Coronary artery (tissue), 2 donors: ENCODE data around the gene THOC6.
A peak's percentile ranks its signal among the peaks of the same experiment; 100 is the strongest.

Source experiments
- DNase-seq: peaks from one replicate; pipeline ENCODE4 v3.0.0-alpha.2; 2017; ENCODE audit warnings: low spot score
- H3K27ac ChIP-seq, 2 donors: fragments of 200-600 bp; sonication (generic); one replicate each; pipeline ENCODE4 v1.5.1; 2016 to 2019
- H3K4me3 ChIP-seq: fragments of 200-600 bp; sonication (generic); 2 replicates; pipeline ENCODE4 v1.5.1; 2016; ENCODE audit warnings: mild to moderate bottlenecking, moderate library complexity
- CTCF ChIP-seq: fragments of 200-600 bp; sonication (generic); IDR thresholded peaks from one replicate; pipeline ENCODE4 v1.5.1; 2019; ENCODE audit warnings: antibody characterized with exemption

THOC6 gene

GRCh38 chr16:3003582-3004270 is 20.1 kb upstream of the THOC6 start:
- peak overlapping the region in 1 of 2 donors; percentile 30 for H3K27ac ChIP-seq
- DNase-seq = peak; percentile 95
- peak overlapping the region; percentile 63 for H3K4me3 ChIP-seq
- no peak for TF ChIP-seq CTCF

GRCh38 chr16:3004319-3004718 is 19.5 kb upstream of the THOC6 start:
- TF ChIP-seq CTCF = no peak
- DNase-seq = no peak
- Histone ChIP-seq H3K27ac (peak overlapping the region in 1 of 2 donors; percentile 30), H3K4me3 (peak overlapping the region; percentile 63)

GRCh38 chr16:3004781-3005284 is 19.0 kb upstream of the THOC6 start:
- H3K4me3 ChIP-seq = peak overlapping the region; percentile 63
- no peak overlapping the region for H3K27ac ChIP-seq
- DNase-seq = no peak
- no peak for TF ChIP-seq CTCF

- TF ChIP-seq CTCF = no peak
- no peak overlapping the region for H3K27ac ChIP-seq
- DNase-seq = no peak
- peak overlapping the region; percentile 17 for H3K4me3 ChIP-seq
These were observed 16.5 kb upstream of the THOC6 start for GRCh38 chr16:3007059-3007956.

- no peak for TF ChIP-seq CTCF
- Histone ChIP-seq H3K4me3 (peak overlapping the region; percentile 17), H3K27ac (no peak overlapping the region)
- no peak for DNase-seq
These were observed 15.7 kb upstream of the THOC6 start for GRCh38 chr16:3007957-3008689.

GRCh38 chr16:3008690-3009037 is 15.2 kb upstream of the THOC6 start:
- TF ChIP-seq CTCF = no peak
- Histone ChIP-seq H3K27ac (no peak overlapping the region), H3K4me3 (no peak overlapping the region)
- no peak for DNase-seq
